HTERT RPE-1 (cell line): ENCODE data around the gene EGLN1.
"Not testable (repeated sequence)": the region's sequence is repeated elsewhere in the genome, so short reads cannot be mapped to it uniquely, and the experiment has no call there.

Source experiments
- in situ Hi-C: fragments of 300-500 bp; cut with MboI; formaldehyde crosslinking; loops from 4 replicates; pipeline ENCODE4 v1.14.3; 2020; ENCODE audit warnings: low sequenced_read_pairs

Gene EGLN1

DNA sequence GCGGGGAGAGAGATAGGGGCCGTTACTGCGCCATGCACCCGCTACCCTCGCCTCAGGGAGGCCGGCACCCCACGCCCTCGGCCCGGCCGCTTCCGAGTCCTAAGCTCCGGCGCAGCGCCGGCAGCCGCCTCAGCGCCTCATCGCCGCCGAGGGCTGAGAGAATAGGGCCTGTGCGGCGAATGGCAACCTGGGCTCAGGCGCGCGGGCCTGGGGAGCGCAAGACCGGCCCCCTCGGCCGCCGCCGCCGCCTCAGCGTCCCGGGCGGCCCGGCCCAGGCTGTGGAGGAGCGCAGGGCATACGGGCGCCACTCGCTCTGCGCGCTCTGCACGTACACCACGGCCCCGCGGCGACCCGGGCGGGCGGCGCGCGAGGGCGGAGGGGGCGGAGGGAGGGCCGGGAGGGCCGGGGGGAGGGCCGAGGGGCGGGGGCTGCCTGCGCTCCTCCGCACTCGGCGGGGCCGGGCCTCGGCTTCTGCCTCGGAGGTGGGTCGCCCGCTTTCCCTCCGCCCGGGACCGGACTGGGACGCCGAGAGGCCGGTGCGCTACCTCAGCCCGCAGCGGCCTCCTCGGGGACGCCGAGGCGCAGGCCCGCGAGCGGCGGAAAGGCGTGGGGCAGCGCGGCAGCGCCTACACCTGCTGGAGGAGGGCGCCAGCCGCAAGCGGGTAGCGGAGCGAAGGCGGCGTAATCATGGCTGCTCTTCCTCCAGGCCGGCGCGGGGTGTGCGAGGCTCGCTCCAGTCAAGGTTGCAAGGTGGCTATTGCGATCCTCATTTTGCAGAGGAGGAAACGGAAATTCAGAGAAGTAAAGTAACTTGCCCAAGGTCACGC, at the start of gene EGLN1:
Gene EGLN1 (minus strand): TSS at position 317 of the 827 bp plus-strand sequence. CDS start 399 bp downstream, outside the sequence.
- in situ Hi-C loops: no loop called here

DNA sequence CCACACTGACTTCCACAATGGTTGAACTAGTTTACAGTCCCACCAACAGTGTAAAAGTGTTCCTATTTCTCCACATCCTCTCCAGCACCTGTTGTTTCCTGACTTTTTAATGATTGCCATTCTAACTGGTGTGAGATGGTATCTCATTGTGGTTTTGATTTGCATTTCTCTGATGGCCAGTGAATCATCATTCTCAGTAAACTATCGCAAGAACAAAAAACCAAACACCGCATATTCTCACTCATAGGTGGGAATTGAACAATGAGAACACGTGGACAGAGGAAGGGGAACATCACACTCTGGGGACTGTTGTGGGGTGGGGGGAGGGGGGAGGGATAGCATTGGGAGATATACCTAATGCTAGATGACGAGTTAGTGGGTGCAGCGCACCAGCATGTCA, 49.4 kb upstream of the EGLN1 start:
- in situ Hi-C loops: not testable (repeated sequence)

DNA sequence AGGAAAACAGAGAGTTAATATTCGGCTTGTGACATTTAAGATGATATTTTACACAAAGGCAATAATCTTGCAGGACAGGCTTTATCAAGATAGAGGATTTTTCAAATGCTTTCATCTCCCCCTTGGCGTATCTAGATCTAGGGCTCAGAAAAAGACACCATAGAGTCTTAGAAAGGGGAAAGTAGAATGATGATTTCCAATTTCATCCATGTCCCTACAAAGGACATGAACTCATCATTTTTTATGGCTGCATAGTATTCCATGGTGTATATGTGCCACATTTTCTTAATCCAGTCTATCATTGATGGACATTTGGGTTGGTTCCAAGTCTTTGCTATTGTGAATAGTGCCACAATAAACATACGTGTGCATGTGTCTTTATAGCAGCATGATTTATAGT, 48.9 kb upstream of the EGLN1 start:
- in situ Hi-C loops: not testable (repeated sequence)

DNA sequence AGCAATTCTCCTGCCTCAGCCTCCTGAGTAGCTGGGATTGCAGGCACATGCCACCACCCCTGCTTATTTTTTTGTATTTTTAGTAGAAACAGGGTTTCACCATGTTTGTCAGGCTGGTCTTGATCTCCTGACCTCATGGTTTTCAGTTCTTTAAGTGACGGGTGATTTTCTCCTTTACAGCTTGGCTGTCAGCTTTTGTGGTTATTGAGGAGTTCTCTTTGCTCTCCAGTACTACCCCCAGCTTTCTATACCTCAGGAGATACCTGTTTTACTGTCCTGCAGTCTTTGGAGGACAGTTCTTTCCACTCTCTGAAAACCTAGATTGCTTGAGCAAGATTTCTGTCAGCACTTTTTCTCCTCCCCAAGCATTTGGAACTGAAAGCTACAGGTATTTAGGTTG, 45.9 kb upstream of the EGLN1 start:
- in situ Hi-C loops: no loop called here

DNA sequence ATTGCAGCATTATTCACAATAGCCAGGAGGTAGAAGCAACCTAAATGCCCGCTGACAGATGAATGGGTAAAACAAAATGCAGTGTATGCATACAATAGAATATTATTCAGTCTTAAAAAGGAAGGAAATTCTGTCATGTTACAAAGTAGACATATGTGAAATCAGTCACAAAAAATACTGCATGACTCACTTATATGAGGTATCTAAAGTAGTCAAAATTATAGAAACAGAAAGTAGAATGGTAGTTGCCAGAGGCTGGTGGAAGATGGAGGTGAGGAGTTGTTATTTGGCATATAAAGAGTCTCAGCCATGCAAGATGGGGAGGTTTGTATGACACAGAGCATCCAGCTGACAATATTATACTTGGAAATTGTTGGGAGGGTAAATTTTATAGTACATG, 43.0 kb upstream of the EGLN1 start:
- in situ Hi-C loops: no loop called here

DNA sequence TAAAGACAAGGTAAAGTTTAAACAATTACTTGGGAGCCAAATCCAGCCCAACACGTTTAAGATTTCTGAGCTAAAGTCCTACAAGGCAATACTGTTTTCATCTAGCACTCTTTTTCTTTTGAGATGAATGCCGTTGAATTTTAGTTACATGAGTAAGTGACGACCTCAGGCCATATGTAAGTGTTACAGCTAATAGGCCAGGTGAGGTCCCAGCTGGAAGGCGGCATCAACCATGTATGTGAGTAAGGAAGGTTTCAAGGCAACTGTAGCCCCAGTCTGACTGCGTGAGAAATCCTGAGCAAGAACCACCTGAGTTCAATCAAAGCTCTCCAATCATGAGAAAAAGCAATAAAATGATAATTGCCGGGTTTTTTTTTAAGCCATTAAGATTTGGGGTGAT, 41.5 kb upstream of the EGLN1 start:
- in situ Hi-C loops: no loop called here

DNA sequence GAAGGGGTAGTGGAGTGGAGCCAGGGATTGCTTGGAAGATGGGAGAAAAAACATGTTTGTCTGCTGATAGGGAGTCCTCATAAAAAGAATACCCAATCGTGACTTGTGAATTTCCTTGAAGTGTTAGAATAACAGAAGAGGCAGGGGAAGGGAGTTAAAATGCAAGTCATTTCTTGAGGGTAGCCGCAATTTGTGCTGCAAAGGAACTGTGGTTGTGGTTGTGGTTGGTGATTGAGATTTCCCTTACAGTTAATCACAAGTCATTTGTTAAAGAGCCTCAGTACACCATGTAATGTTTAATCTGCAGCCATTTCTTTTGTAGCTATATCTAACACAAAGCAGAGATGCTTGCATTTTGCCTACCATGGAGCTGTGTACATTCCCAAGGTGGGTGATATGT, 38.5 kb upstream of the EGLN1 start:
- in situ Hi-C loops: no loop called here

DNA sequence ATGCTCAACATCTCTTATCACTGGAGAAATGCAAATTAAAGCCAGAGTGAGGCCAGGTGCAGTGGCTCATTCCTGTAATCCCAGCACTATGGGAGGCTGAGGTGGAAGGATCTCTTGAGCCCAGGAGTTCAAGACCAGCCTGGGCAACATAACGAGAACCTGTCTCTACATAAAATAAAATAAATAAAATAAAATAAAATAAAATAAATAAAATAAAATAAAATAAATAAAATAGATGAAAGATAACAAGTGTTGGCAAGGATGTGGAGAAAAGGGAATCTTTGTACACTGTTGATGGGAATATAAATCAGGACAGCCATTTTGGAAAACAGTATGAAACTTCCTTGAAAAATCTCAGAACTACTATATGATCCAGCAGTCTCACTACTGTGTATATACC, 37.4 kb upstream of the EGLN1 start:
- in situ Hi-C loops: not testable (repeated sequence)

DNA sequence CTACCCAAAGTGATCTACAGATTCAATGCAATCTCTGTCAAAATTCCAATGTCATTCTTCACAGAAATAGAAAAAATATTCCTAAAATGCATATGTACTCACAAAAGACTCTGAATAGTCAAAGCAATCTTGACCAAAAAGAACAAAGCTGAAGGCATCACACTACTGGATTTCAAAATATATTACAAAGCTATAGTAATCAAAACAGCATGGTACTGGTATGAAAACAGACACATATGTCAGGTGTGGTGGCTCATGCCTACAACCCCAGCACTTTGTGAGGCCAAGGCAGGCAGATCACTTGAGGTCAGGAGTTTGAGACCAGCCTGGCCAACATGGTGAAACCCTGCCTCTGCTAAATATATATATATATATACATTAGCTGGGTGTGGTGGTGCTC, 35.9 kb upstream of the EGLN1 start:
- in situ Hi-C loops: not testable (repeated sequence)

DNA sequence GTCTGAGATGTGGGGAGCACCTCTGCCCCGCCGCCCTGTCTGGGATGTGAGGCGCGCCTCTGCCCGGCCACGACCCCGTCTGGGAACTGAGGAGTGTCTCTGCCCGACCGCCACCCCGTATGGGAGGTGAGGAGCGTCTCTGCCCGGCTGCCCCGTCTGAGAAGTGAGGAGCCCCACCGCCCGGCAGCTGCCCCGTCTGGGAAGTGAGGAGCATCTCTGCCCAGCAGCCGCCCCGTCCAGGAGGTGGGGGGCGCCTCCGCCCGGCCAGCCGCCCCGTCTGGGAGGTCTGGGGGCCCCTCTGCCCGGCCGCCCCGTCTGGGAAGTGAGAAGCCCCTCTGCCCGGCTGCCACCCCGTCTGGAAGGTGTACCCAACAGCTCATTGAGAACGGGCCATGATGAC, 32.0 kb upstream of the EGLN1 start:
- in situ Hi-C loops: not testable (repeated sequence)

DNA sequence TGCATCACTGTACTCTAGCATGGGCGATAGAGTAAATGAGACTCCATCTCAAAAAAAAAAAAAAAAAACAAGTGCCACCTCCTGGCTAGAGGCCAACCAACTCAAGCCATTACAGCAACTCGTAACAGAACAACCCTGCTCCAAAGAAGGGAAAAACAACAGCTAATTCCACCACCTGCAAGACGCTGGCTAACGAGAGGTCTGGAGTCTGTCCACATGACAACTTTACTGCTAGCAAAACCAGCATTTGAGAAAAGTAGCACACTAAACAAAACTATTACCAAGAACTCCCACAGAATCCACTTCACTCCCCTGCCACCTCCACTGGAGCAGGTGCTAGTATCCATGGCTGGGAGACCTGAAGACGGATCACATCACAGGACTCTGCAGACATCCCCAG, 24.1 kb upstream of the EGLN1 start:
- in situ Hi-C loops: no loop called here

DNA sequence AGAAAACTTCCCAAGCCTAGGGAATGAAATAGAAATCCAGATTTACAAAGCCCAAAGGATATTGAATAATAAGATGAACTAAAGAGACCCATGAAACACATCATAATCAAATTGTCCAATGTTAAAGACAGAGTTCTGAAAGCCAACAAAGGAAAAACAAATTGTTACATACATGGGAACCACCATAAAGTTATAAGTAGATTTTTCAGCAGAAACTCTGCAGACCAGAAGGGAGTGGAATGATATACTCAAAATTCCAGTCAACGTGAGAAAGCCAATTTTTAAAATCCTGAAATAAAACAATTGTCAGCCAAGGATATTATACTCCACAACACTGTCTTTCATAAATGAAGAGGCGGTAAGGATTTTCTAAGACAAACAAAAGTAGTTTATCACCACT, 22.0 kb upstream of the EGLN1 start:
- in situ Hi-C loops: no loop called here

DNA sequence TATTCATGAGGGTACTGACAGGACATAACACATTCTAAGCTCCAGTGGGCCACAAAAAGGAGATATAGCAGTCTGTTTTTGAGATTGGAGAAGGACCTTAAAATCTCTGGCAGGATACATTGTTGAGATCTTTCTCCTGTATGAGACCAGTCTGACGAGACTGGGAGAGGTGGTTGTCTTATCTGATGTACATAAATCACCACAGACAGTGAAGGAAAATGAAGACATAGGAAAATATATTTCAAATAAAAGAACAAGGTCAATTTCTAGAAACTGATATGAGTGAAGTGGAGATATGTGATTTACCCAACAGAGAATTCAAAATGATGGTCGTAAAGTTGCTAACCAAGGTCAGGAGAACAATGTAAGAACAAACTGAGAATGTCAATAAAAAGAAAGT, 21.3 kb upstream of the EGLN1 start:
- in situ Hi-C loops: no loop called here

DNA sequence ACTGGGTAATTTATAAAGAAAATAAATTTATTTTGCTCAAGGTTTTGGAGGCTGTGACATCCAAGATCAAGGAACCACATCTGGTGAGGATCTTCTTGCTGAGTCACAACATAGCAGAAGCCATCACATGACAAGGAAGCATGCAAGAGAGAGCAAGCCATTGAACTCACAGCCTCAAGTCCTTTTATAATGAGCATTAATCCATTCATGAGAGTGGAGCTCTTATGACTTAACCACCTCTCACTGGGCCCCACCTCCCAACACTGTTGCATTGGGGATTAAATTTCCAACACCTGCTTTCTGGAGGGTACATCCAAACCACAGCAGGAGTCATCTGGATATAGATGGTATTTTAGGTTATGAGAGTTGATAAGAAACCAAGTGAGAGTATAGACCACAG, 20.6 kb upstream of the EGLN1 start:
- in situ Hi-C loops: no loop called here

DNA sequence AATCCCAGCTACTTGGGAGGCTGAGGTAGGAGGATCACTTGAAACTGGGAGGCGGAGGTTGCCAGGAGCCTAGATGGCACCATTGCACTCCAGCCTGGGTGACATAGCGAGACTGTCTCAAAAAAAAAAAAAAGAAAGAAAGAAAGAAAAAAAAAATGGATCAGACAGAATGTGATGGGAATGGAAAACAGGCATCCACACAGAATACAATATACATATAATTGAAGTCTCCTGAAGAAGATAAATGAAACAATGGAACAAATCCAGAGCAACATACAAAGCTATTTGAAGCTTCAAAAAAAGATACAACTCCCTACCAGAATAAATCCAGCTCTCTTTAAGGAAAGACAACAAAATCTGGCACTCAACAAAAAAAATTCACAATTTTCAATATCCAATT, 10.9 kb upstream of the EGLN1 start:
- in situ Hi-C loops: no loop called here

DNA sequence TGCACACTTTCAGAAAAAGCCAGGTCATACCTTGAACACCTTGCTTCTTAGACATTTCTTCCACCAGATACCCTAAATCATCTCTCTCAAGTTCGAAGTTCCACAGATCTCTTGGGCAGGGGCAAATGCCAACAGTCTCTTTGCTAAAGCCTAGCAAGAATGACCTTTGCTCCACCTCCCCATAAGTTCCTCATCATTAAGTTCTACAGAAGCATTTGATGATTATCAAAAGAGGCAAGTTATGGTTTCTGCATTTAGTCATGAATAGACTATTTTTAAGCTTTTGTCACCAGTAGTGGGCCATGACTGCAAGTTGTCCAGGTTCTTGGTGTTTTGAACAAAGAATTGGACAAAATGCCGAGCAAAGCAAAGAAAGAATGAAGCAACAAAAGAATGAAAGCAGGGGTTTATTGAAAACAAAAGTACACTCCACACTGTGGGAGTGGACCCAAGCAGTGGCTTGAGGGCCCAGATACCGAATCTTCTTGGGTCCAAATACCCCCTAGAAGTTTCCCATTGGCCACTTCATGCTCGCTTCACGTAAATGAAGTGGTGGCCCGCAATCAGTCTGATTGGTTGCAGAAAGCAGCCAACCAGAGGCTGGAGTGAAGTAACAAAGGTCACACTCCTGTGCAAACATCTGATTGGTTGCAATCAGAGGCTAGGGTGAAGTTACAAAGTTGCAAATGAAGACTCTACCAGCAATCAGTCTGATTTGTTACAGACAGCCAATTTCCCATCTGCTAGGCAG, 9.8 kb upstream of the EGLN1 start:
- in situ Hi-C loops: no loop called here

DNA sequence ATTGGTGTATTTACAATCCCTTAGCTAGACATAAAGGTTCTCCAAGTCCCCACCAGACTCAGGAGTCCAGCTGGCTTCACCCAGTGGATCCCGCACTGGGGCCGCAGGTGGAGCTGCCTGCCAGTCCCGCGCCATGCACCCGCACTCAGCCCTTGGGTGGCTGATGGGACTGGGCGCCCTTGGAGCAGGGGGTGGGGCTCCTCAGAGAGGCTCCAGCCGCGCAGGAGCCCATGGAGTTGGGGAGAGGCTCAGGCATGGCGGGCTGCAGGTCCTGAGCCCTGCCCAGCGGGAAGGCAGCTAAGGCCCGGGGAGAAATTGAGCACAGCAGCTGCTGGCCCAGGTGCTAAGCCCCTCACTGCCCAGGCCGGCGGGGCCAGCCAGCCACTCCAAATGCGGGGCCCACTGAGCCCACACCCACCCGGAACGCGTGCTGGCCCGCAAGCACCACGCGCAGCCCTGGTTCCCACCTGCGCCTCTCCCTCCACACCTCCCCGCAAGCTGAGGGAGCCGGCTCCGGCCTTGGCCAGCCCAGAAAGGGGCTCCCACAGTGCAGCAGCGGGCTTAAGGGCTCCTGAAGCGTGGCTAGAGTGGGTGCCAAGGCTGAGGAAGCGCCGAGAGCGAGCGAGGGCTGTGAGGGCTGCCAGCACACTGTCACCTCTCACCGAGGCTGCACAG, 8.7 kb upstream of the EGLN1 start:
- in situ Hi-C loops: not testable (repeated sequence)

DNA sequence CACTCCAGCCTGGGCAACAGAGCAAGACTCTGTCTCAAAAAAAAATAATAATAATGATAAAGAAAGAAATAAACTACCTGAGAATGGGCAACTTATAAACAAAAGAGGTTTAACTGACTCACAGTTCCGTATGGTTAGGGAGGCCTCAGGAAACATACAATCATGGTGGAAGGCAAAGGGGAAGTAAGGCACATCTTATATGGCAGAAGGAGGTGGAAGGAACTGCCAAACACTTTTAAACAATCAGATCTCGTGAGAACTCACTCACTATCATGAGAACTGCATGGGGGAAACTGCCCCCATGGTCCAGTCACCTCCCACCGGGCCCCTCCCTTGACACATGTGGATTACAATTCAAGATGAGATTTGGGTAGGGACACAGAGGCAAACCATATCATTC, 6.3 kb upstream of the EGLN1 start:
- in situ Hi-C loops: no loop called here

DNA sequence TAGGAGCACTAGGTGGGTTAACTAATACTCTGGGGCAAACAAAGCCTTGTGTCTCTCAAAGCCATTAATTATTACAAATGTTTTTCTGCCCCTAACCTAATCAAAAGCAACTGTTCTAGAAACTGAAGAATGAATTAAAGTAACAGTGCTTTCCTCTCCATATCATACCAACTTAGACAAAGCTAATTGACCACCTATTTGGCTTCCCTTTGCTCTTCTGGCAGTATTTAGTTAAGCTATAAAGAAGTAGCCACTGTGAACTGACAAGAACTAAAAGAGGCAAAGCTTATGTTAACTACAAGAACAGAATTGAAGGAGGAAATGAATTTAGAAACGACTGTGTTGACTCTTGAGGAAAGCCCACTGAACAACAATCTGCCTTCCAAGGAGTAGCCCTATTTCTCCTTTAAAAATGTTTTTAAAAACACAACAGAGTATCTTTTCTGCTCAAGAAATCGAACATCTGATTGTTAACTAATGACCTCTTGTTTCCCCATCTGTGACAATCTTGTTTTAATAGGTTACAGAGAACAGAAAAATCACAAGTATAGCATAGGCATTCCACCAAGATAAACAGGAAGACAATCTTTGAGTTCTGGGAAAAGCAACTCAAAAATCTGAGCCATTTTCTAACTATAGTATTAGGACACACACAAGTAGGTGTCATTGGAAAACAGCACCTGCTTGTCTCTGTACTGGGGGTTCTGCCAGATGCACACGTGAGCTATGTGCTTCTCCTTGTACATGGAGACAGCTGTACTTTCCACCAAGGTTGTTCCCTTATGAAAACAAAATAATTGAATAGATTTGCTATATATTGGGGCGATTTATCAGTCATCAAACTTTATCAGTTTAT, 3.1 kb upstream of the EGLN1 start:
- in situ Hi-C loops: no loop called here

DNA sequence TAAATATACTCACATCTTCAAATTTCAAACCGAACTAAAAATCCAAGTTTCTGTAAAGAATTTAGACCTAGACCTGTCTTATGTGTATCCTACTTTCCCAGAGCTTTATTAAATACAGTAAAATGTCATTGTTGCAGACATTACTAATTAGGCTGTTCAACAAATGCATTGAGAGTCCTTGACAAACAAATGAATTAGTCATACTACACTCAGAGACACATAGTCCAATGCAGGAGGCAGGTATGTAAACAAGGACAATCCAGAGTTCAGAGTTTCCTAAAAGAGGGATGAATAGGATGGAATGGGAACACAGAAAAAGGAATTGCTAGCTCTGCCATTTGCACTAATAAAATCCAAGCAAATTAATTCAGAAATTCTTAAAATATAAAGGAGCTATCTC, 1.6 kb upstream of the EGLN1 start:
- in situ Hi-C loops: no loop called here

DNA sequence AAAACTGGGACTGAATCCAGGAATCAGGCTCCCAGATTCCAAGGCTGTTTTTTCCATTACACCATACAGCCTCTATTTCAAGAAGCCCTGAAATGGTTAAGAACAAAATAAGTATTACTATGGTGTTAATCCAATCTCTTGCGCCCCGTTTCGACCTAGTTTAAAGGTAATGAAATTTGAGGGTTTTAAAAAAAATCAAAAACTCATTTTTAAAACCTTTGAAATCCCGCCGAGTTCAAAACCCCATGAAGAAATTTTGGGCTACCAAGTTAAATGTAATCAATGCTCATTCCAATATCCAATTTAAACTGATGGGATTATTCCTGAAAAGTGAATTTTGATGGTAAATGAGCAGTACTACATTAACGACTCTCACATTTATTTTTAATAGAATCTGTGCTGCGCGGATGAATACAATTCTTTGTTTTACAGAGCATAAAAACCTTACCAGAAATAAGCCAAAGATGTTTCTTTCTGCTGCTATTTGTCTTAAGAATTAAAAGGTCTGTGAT, 767 bp upstream of the EGLN1 start:
- in situ Hi-C loops: no loop called here
